GM18907 (cell line): ENCODE data around the gene SDC3.
"Not testable (repeated sequence)": the region's sequence is repeated elsewhere in the genome, so short reads cannot be mapped to it uniquely, and the experiment has no call there.

Experiments
- ATAC-seq: cut with Tn5 transposase; IDR thresholded peaks from one replicate; pipeline ENCODE4 v1.9.1; 2021; ENCODE audit warnings: mild to moderate bottlenecking, moderate library complexity; ENCODE audit not compliant: unreplicated experiment

The SDC3 gene

DNA sequence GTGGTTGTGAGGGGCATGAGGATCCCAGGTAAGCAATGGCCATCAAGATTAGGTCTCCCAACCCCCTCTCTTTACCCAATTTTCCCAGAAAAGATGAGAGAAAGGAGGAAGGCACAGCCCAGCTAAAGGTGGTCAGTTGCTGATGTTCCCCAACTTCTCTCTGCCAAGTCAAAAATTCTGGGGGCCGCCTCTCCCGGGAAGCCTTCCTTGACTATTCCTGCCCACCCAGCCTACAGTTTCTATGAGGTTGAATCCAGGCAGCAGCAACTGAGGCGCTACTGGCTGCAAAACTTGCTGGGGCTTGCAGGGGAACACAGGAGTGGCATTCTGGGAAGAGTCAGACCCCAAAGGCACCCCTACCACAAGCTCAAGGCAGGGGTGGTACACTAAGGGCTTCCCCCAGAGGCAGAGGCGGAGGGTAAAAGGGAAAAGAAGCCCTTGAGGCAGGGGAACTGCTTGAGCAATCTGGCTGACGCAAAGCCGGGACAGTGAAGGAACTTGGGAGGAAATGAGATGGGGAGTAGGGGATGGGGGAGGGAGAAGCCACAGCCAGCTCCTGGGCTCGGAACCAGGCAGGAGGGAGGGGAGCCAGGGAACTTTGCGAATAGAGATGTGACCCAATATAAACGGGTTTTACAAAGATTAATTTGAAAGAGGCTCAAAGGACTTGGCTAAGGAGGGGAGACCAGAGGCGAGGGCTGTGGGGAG lies 31.2 kb downstream of the SDC3 start:
- no peak for ATAC-seq

DNA sequence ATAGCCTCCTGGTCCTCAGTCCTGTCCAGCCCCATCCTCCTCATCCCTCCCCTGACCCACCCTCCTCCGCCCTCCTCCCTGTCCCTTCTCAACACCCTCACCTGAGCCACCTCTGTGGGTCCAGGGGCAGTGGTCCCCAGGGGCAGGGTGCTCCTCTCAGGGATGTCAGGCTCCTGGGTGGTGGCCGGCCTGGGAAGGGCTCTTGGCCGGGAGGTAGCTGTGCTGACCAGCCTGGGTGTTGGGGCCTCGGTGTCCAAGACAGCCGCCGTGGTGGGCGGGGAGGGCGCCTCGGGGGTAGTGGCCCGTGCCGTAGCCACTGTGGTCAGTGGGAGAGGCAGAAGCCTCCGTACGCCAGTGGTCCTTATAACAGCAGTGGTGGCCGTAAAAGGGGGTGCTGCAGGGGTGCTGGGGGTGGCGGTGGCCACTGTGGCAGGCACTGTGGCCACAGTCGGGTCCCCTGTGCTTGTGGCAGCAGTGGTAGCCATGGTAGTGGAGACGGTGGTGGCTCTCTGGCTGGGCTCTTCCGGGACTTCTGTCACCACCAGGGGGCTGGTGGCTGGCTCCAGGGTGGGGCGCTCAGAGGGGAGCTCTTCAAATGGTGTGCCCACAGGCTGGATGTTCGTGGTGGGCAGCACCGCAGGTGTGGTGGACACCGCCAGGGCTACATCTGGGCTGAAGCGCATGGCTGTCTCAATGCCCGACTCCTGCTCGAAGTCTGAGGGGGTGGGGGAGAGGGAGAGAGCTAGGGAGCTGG lies 31.9 kb downstream of the SDC3 start:
- no peak for ATAC-seq

DNA sequence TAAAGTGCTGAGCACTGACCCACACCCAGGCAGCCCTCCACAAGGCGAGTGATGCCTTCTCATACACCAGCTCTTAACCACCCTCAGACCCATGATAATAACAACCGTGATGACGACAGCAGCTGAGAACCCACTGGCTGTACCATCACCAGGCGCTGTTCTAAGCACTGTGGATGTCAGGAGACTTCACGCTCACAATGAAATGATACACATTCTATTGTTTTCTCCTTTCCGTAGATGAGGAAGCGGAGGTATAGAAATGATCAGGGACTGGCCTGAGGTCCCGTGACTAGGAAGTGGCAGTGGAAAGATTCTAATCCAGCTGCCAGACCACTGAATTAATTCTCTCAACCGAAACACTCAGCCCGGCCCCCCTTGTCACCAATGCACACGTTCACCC lies 32.6 kb downstream of the SDC3 start:
- ATAC-seq, result no peak

DNA sequence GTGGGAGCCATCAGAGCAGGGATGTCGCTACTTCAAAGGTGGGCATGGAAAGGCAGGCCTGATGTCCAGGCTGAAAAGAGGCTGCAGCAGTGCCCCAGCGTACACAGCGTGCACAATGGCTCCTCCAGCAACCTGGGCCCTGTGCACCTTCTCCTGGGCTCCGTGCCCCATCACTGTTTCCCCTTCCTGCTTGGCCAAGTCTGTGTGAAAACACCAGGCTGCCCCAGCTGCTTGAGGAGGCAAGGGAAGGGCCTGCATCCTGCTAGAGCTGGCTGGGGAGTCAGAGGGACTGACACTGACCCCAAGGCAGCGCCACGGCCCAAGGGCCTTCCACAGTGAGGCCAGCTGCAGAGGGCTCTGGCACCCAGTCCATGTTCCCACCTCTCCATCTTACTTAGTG lies 33.4 kb downstream of the SDC3 start:
- no peak for ATAC-seq

DNA sequence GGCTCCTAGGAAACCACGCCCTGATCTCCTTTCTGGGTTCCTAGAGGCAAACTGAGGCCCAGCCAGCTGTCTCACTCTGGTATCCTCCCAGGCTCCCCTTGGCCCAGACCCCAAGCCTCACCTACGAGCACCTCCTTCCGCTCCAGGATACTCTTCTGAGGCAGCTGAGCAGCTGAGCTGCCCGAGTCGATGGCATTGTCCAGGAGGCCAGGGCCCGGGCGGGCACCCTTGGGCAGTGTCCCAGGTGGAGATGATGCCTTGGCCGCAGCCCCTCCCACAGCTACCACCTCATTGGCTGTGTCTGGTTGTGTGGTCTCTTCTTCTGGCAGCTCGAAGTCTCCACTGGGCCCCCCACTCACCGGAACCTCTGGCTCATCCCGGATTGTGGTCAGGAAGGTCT lies 34.4 kb downstream of the SDC3 start:
- no peak for ATAC-seq

DNA sequence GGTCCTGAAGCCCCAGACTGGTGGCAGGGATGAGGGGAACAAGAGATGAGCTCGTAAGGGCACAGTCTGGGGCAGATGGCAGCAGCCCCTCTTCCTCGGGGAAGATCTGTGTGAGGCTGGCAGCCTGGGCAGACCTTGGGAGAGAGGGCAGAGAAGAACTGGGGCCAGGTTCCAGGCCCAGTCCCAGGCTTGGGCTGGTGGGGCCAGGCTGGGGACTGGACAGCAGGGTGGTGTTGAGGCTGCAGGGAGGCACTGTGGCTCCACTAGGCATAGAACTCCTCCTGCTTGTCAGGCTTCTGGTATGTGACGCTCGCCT lies 35.7 kb downstream of the SDC3 start:
- ATAC-seq, result no peak

DNA sequence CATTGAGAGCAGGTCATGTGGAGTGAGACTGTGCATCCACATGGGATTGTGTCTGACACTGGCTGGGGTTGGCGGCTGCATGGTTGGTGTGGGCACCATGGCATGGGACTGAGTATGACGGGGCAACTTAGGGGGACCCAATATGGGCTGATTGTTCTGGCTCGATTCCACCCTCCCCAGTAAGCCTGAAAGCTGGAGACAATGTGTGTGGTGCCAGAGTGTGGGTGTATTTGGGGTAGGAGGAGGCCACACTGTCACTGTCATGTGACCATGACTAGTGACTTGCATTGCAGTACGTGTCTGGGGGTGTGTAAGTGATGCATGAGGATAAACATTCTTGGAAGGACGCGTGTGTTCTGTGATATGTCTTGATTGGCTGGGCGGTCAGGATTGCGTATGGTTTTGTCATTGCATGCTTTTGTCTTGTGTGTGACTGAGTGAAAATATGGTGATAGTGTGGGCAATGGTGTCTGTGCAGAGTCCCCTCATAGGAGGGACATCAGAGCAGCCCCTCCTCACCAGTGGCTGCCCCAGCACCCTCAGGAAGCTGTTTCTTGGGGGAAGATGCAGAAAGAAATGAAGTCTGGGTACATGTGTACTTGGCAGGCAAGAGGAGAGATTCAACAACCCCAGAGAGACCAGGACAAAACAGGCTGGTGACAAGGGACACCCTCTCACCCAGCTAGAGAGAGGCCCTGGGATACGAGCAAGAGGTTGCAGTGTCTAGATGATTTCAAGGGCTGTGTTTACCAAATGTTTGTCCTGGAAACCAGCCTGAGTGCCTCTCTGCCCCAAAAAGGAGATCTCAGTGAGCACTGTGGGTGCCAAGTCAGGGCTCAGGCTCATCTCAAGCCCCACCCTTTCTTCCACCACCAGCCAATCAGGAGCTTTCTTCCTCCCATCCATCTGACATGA lies 36.3 kb downstream of the SDC3 start:
- ATAC-seq, result no peak

DNA sequence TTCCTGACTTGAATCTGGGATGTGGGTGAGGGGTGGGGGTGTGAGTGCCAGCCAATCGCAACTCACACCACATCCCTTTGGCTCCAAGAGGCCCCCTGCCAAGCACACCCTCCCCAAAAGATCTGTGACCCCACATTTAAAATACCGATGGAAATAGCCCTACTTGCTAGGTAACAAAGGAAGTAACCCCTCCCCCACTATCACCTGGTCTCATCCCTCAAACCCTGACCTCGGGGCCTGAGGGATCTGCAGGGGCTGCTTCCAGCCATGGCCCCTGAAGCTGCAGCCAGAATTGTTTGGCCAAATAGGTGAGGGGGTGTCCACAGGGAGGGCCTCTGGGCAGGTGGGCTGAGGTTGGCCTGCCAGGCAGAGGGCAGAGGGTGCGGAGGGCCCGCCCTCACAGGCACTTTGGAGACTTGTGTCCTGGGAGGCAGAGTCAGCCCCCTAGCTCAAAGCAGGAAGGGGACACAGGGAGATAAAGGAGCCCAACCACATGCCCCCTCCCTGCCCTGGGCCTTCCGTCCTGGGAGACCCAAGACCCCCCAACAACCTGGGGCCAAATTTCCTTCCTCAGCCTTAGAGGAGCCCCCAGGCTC lies 37.2 kb downstream of the SDC3 start:
- ATAC-seq, result no peak

DNA sequence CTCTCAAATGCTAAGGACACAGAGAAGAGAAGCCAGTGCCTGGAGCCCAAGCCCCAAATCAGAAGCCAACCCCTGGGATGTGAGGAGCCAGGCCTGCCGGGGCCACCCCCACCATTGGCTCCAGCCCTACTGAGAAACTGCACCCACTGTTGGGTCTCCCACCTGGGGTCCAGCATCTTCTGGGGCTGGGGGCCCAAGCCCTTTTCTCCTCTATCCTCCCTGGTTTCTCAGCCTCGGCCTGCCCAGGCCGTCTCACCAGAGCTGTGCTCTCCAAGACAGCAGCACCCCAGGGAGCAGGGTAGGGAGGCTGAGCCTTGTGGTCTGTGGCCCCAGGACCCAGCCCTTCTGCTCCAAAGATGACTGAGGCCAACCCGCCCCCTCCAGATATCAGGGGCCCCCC lies 37.9 kb downstream of the SDC3 start:
- ATAC-seq, result no peak

DNA sequence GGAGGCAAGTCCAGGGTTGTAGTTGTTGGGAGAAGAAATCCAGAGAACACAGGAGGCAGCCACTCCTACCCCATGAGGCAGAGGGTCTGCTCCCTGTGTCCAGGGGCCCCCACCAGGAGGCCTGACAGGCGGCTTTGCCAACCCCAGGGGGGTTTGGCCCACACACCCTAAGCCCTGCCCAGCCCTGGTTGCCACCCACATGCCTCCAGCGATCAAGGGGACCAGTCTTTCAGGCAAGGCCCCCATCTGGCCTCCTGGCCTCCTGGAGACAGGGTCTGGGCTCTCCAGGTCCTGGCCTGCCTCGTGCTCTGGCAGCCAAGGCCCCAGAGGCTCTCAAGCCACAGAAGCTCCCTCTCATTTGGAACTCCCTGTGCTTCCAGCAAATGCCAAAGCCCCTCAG lies 38.5 kb downstream of the SDC3 start:
- no peak for ATAC-seq

DNA sequence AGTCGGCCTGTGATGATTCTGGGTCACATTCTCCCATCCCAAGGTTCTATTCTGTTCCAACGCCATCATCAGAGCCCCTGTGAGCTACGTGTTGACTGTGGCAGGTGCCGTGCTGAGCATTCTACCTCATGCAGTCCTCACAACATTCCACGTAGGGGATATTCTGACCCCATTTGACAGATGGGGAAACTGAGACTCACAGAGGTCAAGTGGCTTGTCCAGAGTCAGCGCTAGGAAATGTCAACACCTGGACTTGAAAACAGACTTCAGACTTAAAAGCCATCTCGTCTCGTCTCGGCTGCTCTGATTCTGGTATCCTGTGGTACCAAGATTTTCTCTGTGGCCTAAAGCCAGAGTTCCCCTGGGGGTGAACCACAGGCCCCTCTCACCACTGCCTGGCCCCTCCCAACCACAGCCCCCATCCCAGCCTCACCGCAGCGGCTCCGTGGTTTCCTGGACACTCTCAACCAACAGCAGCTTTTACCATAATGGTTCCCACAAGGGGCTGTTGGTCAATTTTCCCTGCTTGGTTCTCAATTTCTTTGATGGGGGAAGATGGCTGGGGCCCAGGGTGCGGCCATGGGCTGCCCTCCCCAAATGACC lies 39.6 kb downstream of the SDC3 start:
- ATAC-seq, result no peak

DNA sequence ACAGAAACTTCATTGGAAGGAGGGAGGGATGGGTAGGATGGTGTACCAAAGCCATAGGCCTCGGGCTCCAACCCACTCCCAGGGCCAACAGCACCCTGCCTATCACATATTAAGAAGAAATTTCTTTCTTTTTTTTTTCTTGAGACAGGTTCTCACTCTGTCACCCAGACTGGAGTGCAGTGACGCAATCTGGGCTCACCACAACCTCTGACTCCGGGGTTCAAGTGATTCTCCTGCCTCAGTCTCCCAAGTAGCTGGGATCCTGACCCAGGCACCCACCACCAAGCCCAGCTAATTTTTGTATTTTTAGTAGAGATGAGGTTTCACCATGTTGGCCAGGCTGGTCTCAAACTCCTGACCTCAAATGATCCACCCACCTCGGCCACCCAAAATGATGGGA lies 40.5 kb downstream of the SDC3 start:
- ATAC-seq, result not testable (repeated sequence)

DNA sequence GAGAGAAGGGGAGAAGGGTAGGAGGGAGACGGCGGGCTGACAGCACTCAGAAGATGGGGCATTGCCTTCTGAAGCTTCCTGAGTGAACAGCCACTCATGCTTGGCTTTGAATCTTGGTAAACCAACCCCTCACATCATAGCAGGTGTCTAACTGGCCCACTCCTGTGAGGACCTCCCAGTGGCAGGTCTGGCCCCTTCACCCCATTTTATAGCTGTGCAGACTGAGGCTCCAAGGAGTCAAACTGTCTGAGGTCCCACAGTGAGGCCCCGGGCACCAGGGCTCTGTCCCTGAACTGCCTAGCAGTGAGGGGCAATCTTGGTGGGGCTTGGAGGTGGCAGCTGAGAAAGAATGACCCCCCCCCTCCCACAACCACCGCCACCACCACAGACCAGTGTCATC lies 41.0 kb downstream of the SDC3 start:
- ATAC-seq, result no peak

DNA sequence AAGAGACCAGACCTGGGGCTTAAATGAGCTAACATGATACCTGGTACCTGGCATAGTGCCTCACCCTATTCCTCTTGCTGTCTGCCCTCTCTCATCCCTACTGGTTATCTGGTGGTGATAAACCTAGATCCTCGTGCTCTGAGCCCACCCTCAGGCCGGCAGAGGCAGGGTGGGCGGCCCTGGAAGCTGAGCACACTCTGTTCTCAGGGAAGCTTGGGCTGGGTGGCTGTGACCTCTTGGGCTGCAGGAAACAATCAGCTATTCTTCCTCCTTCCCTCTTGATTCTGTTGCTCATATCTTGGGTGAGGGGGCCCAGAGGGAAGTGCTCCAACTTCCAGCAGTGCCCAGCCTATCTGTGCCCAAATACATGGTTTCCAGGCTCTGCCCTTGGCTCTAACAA lies 42.0 kb downstream of the SDC3 start:
- no peak for ATAC-seq

DNA sequence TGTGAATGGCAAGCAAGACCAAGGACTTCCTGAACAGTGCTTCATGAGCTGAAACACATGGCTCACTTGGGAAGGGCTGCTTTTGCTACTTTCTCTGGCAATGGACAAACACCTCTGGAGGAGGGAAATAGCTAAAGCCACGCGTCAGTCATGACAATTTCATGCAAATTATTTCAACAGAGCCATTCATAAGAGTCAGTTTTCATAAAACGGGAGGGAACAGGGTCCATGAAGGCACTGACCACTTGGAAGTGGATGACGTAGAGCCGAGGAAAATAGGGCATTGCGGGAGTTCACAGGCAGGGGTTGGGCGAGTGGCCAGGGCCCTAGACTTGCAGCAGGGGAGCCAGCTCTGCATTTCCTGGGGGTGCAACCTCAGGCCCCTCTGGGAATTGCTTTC lies 43.9 kb downstream of the SDC3 start:
- ATAC-seq, result no peak

DNA sequence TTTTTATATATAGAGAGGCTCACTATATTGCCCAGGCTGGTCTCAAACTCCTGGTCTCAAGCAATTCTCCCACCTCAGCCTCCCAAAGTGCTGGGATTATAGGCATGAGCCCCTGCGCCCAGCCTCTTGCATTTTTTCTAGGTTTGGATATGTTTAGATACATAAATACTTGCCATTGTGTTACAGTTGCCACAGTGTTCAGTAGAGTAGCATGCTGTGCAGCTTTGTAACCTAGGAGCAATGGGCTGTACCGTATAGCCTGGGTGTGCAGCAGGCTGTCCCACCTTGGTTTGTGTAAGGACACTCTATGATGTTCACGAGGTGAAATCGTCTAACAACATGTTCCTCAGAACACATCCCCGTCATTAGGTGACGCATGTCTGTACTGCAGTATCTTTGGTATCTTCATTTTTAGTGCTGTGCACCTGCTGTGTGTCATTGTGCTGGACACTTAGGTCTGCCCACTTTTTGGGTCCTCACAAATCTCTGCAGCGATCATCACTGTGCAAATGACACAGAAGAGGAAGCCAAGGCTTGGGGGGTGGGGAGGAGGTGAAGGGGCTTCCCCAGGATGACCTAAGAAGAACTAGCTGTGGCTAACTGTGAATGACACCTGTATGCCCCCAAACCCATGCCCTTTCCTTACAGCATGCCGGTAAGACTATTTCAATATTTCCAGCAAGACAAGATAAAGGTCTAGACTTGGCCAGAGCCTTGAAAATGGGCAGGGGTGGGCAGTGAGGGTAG lies 44.5 kb downstream of the SDC3 start:
- ATAC-seq, result no peak

DNA sequence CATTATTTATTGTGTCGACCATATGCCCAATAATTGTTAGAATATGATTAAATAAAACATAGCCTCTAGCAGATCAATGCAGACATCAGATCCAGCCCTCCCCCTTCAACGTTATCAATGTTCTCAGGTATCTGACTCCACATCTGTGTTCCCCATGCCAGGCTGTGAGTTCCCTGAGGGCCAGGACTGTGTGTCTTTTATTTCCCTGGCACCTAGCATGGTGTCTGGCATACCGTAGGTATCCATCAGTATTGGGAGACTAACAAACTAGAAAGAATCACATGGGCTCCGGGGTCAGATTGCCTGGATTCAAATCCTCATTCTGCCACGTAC lies 48.3 kb downstream of the SDC3 start:
- ATAC-seq, result no peak

DNA sequence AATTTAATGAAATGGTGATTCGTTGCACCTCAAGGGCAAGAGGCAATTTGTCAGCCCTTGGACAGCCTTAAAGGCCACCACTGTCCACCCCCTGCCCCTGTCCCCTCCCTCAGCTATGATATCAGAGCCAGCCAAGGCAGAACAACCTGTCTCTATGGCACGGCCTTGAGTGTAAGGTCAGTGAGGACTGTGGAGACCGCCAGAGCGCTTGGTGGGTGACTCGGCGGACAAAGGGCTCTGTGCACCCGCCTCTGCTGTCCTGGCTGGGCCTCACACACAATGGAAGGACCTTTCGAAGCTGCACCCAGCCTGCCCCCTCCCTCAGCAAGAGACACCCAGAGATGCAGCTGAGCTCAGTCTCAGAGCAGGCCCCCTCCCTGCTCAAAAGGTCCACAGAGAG lies 50.6 kb downstream of the SDC3 start:
- no peak for ATAC-seq

DNA sequence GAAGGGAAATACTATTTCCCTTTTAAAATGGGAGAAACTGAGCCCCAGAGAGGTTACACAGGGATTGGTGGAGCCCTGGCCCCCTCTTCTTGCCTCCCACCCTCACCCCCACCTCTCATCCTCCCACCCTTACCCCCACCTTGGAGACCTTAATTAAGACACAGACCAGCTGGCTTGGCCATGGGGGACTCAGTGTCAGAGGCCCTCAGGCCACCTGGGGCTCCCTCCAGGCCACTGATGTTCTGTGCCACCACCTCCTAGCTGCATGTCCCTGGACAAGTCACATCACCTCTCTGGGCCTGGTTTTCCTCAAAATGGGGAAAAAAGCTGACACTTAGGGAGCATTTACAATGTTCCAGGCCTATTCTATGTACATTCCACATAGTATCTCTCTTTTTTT lies 51.5 kb downstream of the SDC3 start:
- ATAC-seq, result no peak

DNA sequence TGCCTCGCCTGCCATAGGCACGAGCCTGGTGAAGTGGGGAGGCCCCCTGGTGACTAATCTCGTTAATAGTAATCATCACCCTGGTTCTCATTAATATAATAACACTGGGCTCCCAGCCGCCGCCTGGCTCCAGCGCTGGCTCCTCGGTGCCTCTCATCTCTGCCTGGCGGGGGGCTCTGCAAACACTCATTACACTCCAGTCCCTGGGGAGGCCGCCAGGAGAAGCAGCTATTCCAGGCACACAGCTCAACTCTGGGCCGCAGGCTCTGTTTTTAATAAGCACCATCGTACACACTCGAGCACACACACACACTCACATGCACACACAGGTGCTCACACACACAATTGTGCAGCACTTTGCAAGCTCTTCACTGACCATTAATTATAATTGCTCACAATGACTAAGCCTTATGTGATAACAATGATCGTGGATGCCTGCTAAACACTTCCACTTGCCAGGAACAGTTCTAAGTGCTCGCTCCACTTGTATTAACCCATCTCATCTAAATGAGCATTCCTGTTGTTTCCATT lies 52.2 kb downstream of the SDC3 start:
- no peak for ATAC-seq
